Endodermal cell (in vitro differentiated cells): ENCODE measurements around the gene HOXC12. TPM values are rescaled to one million over a fixed set of nuclear protein-coding genes. Genes with fewer than 3 reads are reported as not detected.

Experiments
- DNase-seq: peaks from one replicate; pipeline ENCODE4 v3.0.0-alpha.2; 2017
- H3K27ac ChIP-seq: 2 replicates; pipeline ENCODE4 v1.5.1; 2013; ENCODE audit warnings: mild to moderate bottlenecking, low read depth, low read length, moderate library complexity
- H3K27me3 ChIP-seq: 2 replicates; pipeline ENCODE4 v1.6.1; 2013; ENCODE audit warnings: mild to moderate bottlenecking, low read length, moderate library complexity; ENCODE audit not compliant: insufficient read depth, control insufficient read depth, poor library complexity, severe bottlenecking
- H3K36me3 ChIP-seq: 2 replicates; pipeline ENCODE4 v1.7.0; 2013; ENCODE audit warnings: mild to moderate bottlenecking, low read length, moderate library complexity; ENCODE audit not compliant: control insufficient read depth, insufficient read depth
- H3K4me1 ChIP-seq: one replicate; pipeline ENCODE4 v1.7.0; 2013; ENCODE audit warnings: low read length; ENCODE audit not compliant: control insufficient read depth, insufficient read depth
- H3K4me3 ChIP-seq: 2 replicates; pipeline ENCODE4 v1.5.1; 2013; ENCODE audit warnings: mild to moderate bottlenecking, low read length, moderate library complexity
- H3K9ac ChIP-seq: 2 replicates; pipeline ENCODE4 v1.6.1; 2013; ENCODE audit warnings: mild to moderate bottlenecking, low read length, moderate library complexity; ENCODE audit not compliant: poor library complexity, severe bottlenecking; ENCODE audit errors: extremely low read depth
- H3K9me3 ChIP-seq: 2 replicates; pipeline ENCODE4 v1.6.1; 2013; ENCODE audit warnings: mild to moderate bottlenecking, low read length, moderate library complexity; ENCODE audit not compliant: control insufficient read depth
- H3K27ac Mint-ChIP-seq: 2 replicates; pipeline ENCODE4 v1.8.0; 2020; ENCODE audit warnings: mixed read lengths
- H3K27me3 Mint-ChIP-seq: 2 replicates; pipeline ENCODE4 v1.8.0; 2021; ENCODE audit warnings: mild to moderate bottlenecking, mixed read lengths; ENCODE audit not compliant: insufficient read depth
- H3K36me3 Mint-ChIP-seq: 2 replicates; pipeline ENCODE4 v1.8.0; 2020; ENCODE audit warnings: low read depth, mixed read lengths
- H3K4me1 Mint-ChIP-seq: 2 replicates; pipeline ENCODE4 v1.8.0; 2020; ENCODE audit warnings: mixed read lengths
- H3K4me3 Mint-ChIP-seq: 2 replicates; pipeline ENCODE4 v1.8.0; 2020; ENCODE audit warnings: mild to moderate bottlenecking, moderate library complexity, mixed read lengths
- H3K9me3 Mint-ChIP-seq: 2 replicates; pipeline ENCODE4 v1.8.0; 2020; ENCODE audit warnings: mild to moderate bottlenecking, mixed read lengths
- WGBS, 2 experiments: methylation state at CpG; one replicate each; pipeline versions ENCODE4 v1.1.5 to v1.1.7; 2013; ENCODE audit warnings: missing lambda C conversion rate in 2 of 2, mixed read lengths in 1 of 2; ENCODE audit not compliant: insufficient coverage in 1 of 2, insufficient read length in 1 of 2; 5-methylcytosine and 5-hydroxymethylcytosine counted together
- total RNA-seq, 2 donors: library from RNA; stranded (reverse); fragmentation: NEBNext Ultra II Directional in 1 of 2; extraction: Animal tissue kit (Norgen Biotek cat#: 25700) in 1 of 2; gene quantifications; 2 replicates in 1 of 2; 3 replicates in 1 of 2; pipeline ENCODE4 v1.2.1, GENCODE V29; 2021
- TF ChIP-seq, protein P1 (sequence below): fragments of 200-600 bp; sonication (generic); conservative IDR thresholded peaks from 2 replicates; pipeline ENCODE4 v1.5.0; 2021; ENCODE audit warnings: antibody characterized with exemption, mild to moderate bottlenecking

HOXC12 gene
- total RNA-seq, 2 donors from 2014 or later = not detected

DNA sequence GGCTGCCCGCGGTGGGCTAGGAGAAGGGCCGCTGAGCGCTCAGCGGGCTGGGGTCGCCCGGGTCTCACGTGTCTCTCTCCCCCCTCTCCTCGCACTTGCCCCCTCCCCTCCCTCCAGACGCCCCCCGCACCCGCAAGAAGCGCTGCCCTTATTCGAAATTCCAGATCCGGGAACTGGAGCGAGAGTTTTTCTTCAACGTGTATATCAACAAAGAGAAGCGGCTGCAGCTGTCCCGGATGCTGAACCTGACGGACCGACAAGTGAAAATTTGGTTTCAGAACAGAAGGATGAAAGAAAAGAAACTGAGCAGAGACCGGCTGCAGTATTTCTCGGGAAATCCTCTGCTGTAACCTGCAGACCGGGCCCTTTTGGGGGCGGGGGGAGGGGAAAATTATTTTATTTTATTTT, 20.4 kb downstream of the HOXC12 start:
- peaks cover 100% of the 10 kb centered on the region for H3K27me3 Mint-ChIP-seq
- DNase-seq = no peak
- H3K36me3 Mint-ChIP-seq = no peaks in the 10 kb centered on the region
- H3K27ac Mint-ChIP-seq = no peak overlapping the region
- peaks cover 17% of the 10 kb centered on the region for H3K9me3 Mint-ChIP-seq
- no peak overlapping the region for H3K27ac ChIP-seq
- H3K36me3 ChIP-seq = no peaks in the 10 kb centered on the region
- H3K4me1 Mint-ChIP-seq = peaks cover 15% of the 10 kb centered on the region
- H3K9ac ChIP-seq = no peak overlapping the region
- TF ChIP-seq, protein P1, sequence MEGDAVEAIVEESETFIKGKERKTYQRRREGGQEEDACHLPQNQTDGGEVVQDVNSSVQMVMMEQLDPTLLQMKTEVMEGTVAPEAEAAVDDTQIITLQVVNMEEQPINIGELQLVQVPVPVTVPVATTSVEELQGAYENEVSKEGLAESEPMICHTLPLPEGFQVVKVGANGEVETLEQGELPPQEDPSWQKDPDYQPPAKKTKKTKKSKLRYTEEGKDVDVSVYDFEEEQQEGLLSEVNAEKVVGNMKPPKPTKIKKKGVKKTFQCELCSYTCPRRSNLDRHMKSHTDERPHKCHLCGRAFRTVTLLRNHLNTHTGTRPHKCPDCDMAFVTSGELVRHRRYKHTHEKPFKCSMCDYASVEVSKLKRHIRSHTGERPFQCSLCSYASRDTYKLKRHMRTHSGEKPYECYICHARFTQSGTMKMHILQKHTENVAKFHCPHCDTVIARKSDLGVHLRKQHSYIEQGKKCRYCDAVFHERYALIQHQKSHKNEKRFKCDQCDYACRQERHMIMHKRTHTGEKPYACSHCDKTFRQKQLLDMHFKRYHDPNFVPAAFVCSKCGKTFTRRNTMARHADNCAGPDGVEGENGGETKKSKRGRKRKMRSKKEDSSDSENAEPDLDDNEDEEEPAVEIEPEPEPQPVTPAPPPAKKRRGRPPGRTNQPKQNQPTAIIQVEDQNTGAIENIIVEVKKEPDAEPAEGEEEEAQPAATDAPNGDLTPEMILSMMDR = no peak
- WGBS, 2 experiments = 7 to 11% methylated on average over 7 to 21 of the region's 25 CpGs
- H3K4me3 ChIP-seq = no peak overlapping the region
- peaks cover 100% of the 10 kb centered on the region for H3K27me3 ChIP-seq
- H3K4me1 ChIP-seq = no peaks in the 10 kb centered on the region
- H3K4me3 Mint-ChIP-seq = peak overlapping the region; percentile 33
- peaks cover 7% of the 10 kb centered on the region for H3K9me3 ChIP-seq

GRCh38 chr12:53975479-53976152, 20.9 kb downstream of the HOXC12 start:
- Mint-ChIP-seq H3K4me3 (peak overlapping the region; percentile 33), H3K27me3 (peaks cover 100% of the 10 kb centered on the region)
- DNase-seq = peak; percentile 85

GRCh38 chr12:53976172-53976822, 21.6 kb downstream of the HOXC12 start:
- Mint-ChIP-seq H3K9me3 (peaks cover 16% of the 10 kb centered on the region), H3K36me3 (no peaks in the 10 kb centered on the region), H3K27me3 (peaks cover 100% of the 10 kb centered on the region), H3K4me1 (peaks cover 15% of the 10 kb centered on the region), H3K27ac (no peak overlapping the region), H3K4me3 (no peak overlapping the region)
- Histone ChIP-seq H3K36me3 (no peaks in the 10 kb centered on the region), H3K27me3 (peaks cover 100% of the 10 kb centered on the region), H3K27ac (no peak overlapping the region), H3K9ac (no peak overlapping the region), H3K4me1 (no peaks in the 10 kb centered on the region), H3K4me3 (no peak overlapping the region), H3K9me3 (peaks cover 7% of the 10 kb centered on the region)
- TF ChIP-seq, protein P1 = no peak
- 10 to 21% methylated on average over 2 to 21 of the region's 21 CpGs for WGBS, 2 experiments
- DNase-seq = peak; percentile 85

More at GRCh38 chr12:53975479-53976152, 20.9 kb downstream of the HOXC12 start:
- Mint-ChIP-seq H3K27ac (no peak overlapping the region), H3K9me3 (peaks cover 17% of the 10 kb centered on the region), H3K36me3 (no peaks in the 10 kb centered on the region), H3K4me1 (peaks cover 15% of the 10 kb centered on the region)
- peaks cover 100% of the 10 kb centered on the region for H3K27me3 ChIP-seq
- no peak overlapping the region for H3K4me3 ChIP-seq
- H3K36me3 ChIP-seq = no peaks in the 10 kb centered on the region
- 11 to 15% methylated on average over 9 to 31 of the region's 31 CpGs for WGBS, 2 experiments
- H3K9ac ChIP-seq = no peak overlapping the region
- no peak overlapping the region for H3K27ac ChIP-seq
- TF ChIP-seq, protein P1 = no peak
- no peaks in the 10 kb centered on the region for H3K4me1 ChIP-seq
- H3K9me3 ChIP-seq = peaks cover 7% of the 10 kb centered on the region
